Fibroblast of villous mesenchyme (primary cell): ENCODE measurements around the gene PPIF. TPM values are rescaled to one million over a fixed set of nuclear protein-coding genes. Genes with fewer than 3 reads are reported as not detected.

Experiments
- DNase-seq: peaks from one replicate; pipeline ENCODE4 v3.0.0-alpha.2; 2010; ENCODE audit warnings: low read depth
- H3K4me3 ChIP-seq: 2 replicates; pipeline ENCODE4 v1.5.1; 2011; ENCODE audit warnings: low read depth, mild to moderate bottlenecking, low read length
- CTCF ChIP-seq: IDR thresholded peaks from 2 replicates; pipeline ENCODE4 v1.5.1; 2012; ENCODE audit warnings: low read depth, mild to moderate bottlenecking, low read length; ENCODE audit not compliant: insufficient read depth
- total RNA-seq: library from RNA; depleted of rRNA; stranded (reverse); fragments of >200 nt; gene quantifications from 2 replicates; pipeline ENCODE4 v1.2.3, GENCODE V29; 2012

The PPIF gene
- total RNA-seq, 1 donor: 42.7 TPM

DNA sequence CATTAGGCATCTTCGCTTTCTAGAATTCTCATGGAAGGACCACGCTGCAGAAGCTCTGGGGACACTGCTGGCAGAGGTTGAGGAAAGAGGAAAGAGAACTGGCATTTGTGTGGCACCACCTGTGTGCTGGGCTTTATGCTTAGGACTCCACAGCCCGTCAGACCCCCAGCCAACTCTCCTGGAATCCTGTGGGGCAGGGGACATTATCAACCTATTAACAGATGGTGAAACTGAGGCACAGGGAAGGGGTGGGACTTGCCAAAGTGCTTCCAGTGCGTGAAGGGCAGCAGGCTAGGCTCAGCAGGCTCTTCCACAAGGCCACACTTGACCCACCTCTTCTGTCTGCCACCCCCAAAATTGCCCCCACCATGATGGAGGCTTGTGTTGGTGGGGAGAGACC is 51.4 kb downstream of the PPIF start:
- no peak for DNase-seq
- H3K4me3 ChIP-seq: no peak overlapping the region
- TF ChIP-seq CTCF: no peak

DNA sequence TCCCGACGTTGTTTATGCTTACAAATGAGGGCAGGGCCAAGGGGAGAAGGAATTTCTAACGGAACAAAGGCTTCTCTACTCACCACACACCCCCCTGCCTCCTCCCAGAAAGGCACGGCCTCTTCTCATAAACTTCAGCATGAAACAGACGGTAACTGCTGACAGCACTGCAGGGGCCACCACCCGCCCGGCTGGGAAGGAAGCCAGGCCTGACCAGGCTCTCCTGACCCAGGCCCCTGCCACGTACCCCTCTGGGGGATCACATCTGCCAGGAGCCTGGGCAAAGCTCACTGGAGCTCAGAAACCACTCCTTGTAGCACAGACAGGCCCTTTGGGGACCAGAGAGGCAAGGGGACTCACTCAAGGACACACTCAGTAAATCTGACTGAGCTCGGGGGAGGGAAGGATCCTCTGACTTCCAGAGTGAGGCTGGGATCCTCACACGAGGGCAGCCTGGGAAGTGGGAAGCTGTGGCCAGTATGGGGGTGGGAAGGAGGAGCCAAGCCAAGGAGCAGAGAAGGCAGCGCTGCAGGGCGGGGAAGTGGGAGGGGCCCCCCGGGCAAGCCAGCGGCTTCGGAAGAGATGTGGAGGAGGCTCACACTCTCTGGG is 52.1 kb downstream of the PPIF start:
- DNase-seq: peak; percentile 99
- no peak for TF ChIP-seq CTCF
- peak overlapping the region; percentile 34 for H3K4me3 ChIP-seq

DNA sequence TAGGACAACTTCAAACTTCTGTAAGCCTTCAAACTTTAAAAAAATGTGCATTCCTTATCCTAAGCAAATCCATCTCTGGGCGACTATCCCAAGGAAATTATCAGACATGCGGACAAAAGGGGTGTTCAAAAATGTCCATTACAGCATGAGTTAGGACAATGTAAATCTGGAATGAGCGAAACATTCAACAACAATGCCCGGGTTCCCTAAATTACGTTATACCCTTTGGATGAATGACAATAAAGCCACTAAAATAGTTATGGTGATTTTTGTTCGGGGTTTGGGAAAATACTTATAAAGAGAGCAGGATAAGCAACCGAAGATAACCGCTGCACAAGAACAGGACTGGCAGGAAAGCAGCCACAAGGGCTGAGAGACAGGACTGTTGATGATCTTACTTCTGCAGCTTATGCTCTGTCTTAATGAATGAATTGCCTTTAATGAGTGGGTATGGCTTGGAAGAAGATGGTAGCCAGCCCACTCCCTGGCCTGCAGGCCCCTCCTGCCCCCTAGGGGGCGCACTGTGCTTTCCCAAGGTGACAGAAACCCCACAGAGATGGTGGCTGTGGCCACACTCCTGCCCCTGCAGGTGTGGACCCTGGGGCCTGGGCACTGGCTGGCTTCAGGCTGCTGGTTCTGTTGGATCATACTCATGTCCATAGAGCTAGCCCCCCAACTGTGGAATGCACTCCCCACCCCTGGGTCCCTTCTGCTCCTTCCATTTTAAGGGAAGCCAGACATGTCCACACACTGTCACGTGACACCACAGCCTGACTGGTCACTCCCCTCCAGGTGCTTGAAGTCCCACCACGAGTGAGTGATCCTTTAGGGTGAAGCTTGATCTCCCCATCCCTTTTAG is 53.1 kb downstream of the PPIF start:
- peak; percentile 59 for DNase-seq
- H3K4me3 ChIP-seq: no peak overlapping the region
- TF ChIP-seq CTCF: peak; percentile 82

DNA sequence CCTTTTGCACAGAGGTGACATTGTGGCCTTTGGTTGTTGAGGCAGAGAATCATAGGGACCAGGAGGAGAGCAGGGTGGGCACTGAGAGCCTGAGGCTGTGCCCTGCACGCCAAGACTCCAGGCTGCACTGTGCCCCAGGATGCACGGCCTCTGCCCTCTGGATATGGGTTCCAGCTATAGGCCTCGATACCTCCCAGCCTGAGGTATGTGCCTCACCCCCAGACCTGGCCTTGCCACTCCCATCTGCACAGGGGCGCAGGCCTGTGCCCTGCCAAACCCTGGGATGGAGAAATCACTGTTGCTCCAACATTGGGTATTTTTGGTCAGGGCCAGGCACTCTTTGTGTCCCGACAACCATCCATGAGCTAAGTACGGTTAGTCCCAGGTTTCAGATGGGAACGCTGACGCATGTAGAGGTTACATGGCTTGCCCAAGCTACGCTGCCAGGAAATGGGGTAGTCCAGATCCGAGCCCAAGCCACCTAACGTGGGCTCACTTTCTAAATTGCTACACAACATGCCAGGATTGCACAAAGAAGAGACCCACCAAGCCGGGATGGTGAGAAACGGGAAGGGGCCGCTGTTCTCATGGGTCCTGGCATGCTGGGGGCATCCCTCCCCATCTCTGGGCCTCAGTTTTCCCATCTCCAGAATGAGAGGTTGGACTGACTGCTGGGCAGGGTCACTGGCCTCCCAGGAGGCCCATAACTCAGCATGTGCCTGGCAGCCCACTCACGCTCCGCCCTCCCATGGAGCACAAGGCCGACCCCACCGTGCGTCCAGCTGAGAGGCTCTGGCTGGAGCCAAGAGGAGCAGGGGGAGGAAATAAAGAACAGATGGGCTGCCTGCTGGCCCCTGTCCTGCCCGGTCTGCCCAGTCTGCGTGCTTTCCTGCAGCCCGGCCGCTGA is 54.0 kb downstream of the PPIF start:
- TF ChIP-seq CTCF: no peak
- no peak overlapping the region for H3K4me3 ChIP-seq
- DNase-seq: peak; percentile 84

DNA sequence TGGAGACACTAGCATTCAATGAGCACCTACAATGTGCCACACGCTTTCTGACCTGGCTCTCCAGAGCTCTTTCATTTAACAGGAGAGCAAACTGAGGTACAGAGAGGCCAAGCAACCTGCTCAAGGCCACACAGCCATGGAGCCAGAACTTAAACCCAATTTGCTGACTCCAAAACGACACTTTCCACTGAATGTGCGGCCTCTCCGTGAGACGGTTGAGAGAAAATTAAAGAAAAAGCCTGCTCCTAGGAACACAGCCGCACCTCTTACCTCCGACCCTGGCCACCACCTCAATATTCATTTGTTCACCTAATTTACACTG is 55.3 kb downstream of the PPIF start:
- no peak for TF ChIP-seq CTCF
- DNase-seq: no peak
- H3K4me3 ChIP-seq: no peak overlapping the region

DNA sequence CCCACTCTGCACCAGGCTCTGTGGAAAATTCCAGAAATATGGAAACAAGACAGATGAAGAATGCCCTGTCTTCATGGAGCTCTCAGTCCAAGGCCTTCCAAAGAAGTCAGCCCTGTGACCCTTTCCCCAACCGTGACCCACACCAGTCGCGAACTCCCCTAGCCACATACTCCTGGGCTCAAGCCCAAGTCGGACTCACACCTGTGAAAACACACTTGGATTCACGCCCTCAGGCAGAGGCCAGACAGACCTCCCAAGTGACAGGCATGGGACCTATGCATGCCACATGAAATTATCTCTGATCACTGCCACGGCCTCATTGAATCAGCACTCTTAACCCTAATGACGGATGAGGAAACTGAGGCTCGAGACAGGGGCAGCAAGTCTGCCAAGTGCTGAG is 55.7 kb downstream of the PPIF start:
- no peak for DNase-seq
- H3K4me3 ChIP-seq: no peak overlapping the region
- no peak for TF ChIP-seq CTCF
